Mesothelial cell of epicardium (in vitro differentiated cells): Measurements from ENCODE around the gene PDS5B. TPM values are rescaled to one million over a fixed set of nuclear protein-coding genes. Genes with fewer than 3 reads are reported as not detected.

ENCODE experiments used
- DNase-seq, 2 experiments: peaks; one replicate each; pipeline ENCODE4 v3.0.0; 2021; ENCODE audit warnings: low spot score in 2 of 2; ENCODE audit not compliant: unreplicated experiment in 2 of 2
- H3K27ac Mint-ChIP-seq: 2 replicates; pipeline ENCODE4 v1.8.0; 2021; ENCODE audit warnings: mixed read lengths
- H3K27me3 Mint-ChIP-seq: 2 replicates; pipeline ENCODE4 v1.8.0; 2021; ENCODE audit warnings: low read depth, mixed read lengths
- H3K36me3 Mint-ChIP-seq: 2 replicates; pipeline ENCODE4 v1.8.0; 2021; ENCODE audit warnings: mixed read lengths
- H3K4me1 Mint-ChIP-seq: 2 replicates; pipeline ENCODE4 v1.8.0; 2021; ENCODE audit warnings: mixed read lengths
- H3K4me3 Mint-ChIP-seq: 2 replicates; pipeline ENCODE4 v1.8.0; 2021; ENCODE audit warnings: mild to moderate bottlenecking, moderate library complexity, mixed read lengths
- H3K9me3 Mint-ChIP-seq: 2 replicates; pipeline ENCODE4 v1.8.0; 2021; ENCODE audit warnings: mixed read lengths
- total RNA-seq: library from RNA; stranded (reverse); gene quantifications from 3 replicates; pipeline ENCODE4 v1.2.1, GENCODE V29; 2021
- TF ChIP-seq, protein P1 (sequence below): fragments of 200-600 bp; sonication (generic); IDR thresholded peaks from one replicate; pipeline ENCODE4 v1.5.0; 2021; ENCODE audit warnings: antibody characterized with exemption; ENCODE audit not compliant: unreplicated experiment

Gene PDS5B
- total RNA-seq, 1 donor from 2014 or later, result 64.9 TPM

DNA sequence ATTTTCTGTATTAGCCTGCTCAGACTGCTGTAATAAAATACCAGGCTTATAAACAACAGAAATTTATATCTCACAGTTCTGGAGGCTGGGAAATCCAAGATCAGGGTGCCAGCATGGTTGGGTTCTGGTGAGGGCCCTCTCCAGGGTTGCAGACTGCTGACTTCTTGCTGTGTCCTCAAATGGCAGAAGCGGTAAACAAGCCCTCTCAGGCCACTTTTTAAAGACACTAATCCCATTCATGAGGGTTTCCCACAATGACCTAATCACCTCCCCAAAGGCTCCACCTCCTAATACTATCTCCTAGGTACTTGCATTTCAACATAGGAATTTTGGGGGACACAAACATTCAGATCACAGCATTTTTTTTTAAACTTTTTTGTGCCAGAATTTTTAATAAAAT, 159.3 kb downstream of the PDS5B start:
- H3K9me3 Mint-ChIP-seq, result no peaks in the 10 kb centered on the region

DNA sequence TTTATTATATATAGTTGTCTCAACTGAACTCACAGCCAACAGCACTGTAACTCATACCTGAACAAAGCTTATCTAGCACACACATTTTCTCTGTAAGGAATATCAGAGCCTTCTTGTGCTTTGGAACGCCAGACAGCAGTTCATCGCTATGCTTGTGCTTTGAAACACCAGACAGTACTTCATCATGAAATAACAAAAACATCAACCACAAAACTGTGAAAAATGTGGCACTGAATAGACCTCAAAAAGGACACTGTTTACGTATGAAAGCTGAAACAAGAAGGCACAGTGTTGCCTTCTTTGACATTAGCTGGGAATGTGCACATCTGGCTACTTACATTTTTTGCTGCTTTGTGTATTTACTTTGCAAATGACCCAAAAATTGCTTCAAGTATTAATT, 160.2 kb downstream of the PDS5B start:
- Mint-ChIP-seq H3K4me3 (no peak overlapping the region), H3K9me3 (peaks cover 3% of the 10 kb centered on the region), H3K36me3 (peaks cover 25% of the 10 kb centered on the region), H3K4me1 (peaks cover 8% of the 10 kb centered on the region), H3K27ac (no peak overlapping the region), H3K27me3 (no peaks in the 10 kb centered on the region)
- TF ChIP-seq, protein P1, sequence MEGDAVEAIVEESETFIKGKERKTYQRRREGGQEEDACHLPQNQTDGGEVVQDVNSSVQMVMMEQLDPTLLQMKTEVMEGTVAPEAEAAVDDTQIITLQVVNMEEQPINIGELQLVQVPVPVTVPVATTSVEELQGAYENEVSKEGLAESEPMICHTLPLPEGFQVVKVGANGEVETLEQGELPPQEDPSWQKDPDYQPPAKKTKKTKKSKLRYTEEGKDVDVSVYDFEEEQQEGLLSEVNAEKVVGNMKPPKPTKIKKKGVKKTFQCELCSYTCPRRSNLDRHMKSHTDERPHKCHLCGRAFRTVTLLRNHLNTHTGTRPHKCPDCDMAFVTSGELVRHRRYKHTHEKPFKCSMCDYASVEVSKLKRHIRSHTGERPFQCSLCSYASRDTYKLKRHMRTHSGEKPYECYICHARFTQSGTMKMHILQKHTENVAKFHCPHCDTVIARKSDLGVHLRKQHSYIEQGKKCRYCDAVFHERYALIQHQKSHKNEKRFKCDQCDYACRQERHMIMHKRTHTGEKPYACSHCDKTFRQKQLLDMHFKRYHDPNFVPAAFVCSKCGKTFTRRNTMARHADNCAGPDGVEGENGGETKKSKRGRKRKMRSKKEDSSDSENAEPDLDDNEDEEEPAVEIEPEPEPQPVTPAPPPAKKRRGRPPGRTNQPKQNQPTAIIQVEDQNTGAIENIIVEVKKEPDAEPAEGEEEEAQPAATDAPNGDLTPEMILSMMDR, result no peak
- DNase-seq, result no peak

More for the DNA sequence above, 159.3 kb downstream of the PDS5B start:
- Mint-ChIP-seq H3K4me3 (no peak overlapping the region), H3K27me3 (no peaks in the 10 kb centered on the region), H3K36me3 (peaks cover 19% of the 10 kb centered on the region), H3K27ac (no peak overlapping the region), H3K4me1 (peaks cover 8% of the 10 kb centered on the region)
- TF ChIP-seq, protein P1, result no peak
- no peak for DNase-seq

DNA sequence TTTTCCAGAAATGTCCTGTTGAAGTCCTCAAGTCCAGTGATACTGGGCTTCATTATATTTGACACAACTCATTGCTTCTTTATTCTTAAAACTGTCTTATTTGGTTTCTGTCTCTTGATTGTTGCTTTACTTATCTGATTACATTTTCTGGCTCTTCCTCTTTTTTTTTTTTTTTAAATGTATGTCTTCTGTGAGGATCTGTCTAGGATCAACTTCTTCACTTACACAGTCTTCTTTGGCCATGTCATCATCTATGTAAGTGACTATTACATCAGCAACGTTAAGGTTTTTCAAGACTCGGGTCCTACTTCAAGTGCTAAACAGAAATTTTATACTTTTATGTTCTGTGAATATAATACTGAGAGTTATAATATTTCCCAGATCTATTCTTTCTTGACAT, 162.1 kb downstream of the PDS5B start:
- Mint-ChIP-seq H3K36me3 (peaks cover 27% of the 10 kb centered on the region), H3K9me3 (peaks cover 3% of the 10 kb centered on the region), H3K27me3 (no peaks in the 10 kb centered on the region), H3K4me3 (no peak overlapping the region), H3K4me1 (peaks cover 8% of the 10 kb centered on the region), H3K27ac (peak overlapping the region; percentile 0)
- TF ChIP-seq, protein P1, result no peak
- DNase-seq, result no peak

DNA sequence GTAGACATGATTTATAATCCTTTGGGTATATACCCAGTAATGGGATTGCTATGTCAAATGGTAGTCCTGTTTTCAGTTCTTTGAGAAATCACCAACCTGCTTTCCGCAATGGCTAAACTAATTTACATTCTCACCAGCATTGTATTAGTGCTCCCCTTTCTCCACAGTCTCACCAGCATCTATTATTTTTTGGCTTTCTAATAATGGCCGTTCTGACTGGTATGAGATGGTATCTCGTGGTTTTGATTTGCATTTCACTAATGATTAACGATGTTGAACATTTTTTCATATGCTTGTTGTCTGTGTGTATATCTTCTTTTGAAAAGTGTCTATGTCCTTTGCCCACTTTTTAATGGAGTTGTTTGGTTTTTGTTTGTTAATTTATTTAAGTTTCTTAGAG, 165.1 kb downstream of the PDS5B start:
- TF ChIP-seq, protein P1, result no peak
- H3K27me3 Mint-ChIP-seq, result no peaks in the 10 kb centered on the region
- no peak overlapping the region for H3K27ac Mint-ChIP-seq
- peaks cover 33% of the 10 kb centered on the region for H3K36me3 Mint-ChIP-seq
- peaks cover 3% of the 10 kb centered on the region for H3K9me3 Mint-ChIP-seq
- DNase-seq, result no peak
- peaks cover 2% of the 10 kb centered on the region for H3K4me1 Mint-ChIP-seq
- no peak overlapping the region for H3K4me3 Mint-ChIP-seq

DNA sequence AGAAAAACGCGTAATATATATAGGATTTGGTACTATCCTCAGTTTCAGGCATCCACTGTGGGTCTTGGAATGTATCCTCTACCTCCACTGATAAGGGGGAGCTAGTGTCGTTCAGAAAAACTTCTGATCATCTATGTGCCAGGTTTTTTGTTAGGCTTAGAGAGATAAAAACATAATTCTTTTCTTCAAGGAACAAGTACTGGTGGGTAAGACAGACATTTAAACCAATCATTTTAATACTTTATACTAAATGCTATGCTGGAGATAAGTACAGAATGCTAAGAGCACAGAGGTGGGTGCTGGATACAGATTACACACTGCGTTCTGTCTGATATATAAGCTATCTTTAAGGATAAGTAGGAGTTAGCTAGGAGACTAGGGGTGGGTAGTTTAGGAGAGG, 166.1 kb downstream of the PDS5B start:
- no peak overlapping the region for H3K4me3 Mint-ChIP-seq
- no peaks in the 10 kb centered on the region for H3K27me3 Mint-ChIP-seq
- no peaks in the 10 kb centered on the region for H3K4me1 Mint-ChIP-seq
- TF ChIP-seq, protein P1, result no peak
- DNase-seq, result no peak
- peaks cover 33% of the 10 kb centered on the region for H3K36me3 Mint-ChIP-seq
- H3K27ac Mint-ChIP-seq, result no peak overlapping the region
- peaks cover 3% of the 10 kb centered on the region for H3K9me3 Mint-ChIP-seq
